GM12878 (cell line): Measurements from ENCODE around the gene PDE11A. TPM values are rescaled to one million over a fixed set of nuclear protein-coding genes. Genes with fewer than 3 reads are reported as not detected.

ENCODE experiments used
- ATAC-seq: fragments of 200-7000 bp; cut with Tn5 transposase; 3 replicates; pipeline ENCODE4 v1.9.1; 2020; ENCODE audit warnings: mild to moderate bottlenecking, moderate library complexity
- BruUV-seq: library from RNA; stranded (reverse); fragments of 400-500 nt; replicated peaks from 2 replicates; lab custom pipeline; 2021; lab: Mats Ljungman, UMichigan
- CTCF ChIA-PET: fragments of 300-600 bp; sonication (Branson Sonifier 250); formaldehyde crosslinking; extraction: SDS; loops from one replicate; lab custom pipeline; 2021; ENCODE audit warnings: inconsistent platforms; lab: Yijun Ruan, JAX
- POLR2A ChIA-PET: fragments of 350-600 bp; formaldehyde crosslinking; extraction: SDS; loops from one replicate; lab custom pipeline; 2021; ENCODE audit warnings: inconsistent platforms; lab: Charles Lee
- RAD21 ChIA-PET: fragments of 300-600 bp; sonication (Branson Sonifier 250); formaldehyde crosslinking; loops from one replicate; lab custom pipeline; 2023; ENCODE audit warnings: antibody characterized with exemption; ENCODE audit not compliant: unreplicated experiment; lab: Charles Lee
- SMC1A ChIA-PET: fragments of 300-600 bp; sonication (Branson Sonifier 250); formaldehyde crosslinking; loops from one replicate; lab custom pipeline; 2023; ENCODE audit not compliant: unreplicated experiment, uncharacterized antibody; lab: Charles Lee
- DNase-seq: peaks from one replicate; pipeline ENCODE4 v3.0.0-alpha.2; 2011; ENCODE audit warnings: low read depth, low spot score
- FAIRE-seq: peaks from 3 replicates; lab custom pipeline; 2011; peaks lifted over from hg19 to GRCh38; lab: Jason Lieb, UNC
- H2AFZ ChIP-seq: 2 replicates; pipeline ENCODE4 v1.6.0; 2011; ENCODE audit warnings: low read depth, low read length, control low read depth; ENCODE audit not compliant: control insufficient read depth
- H3K27ac ChIP-seq: 2 replicates; pipeline ENCODE4 v1.5.1; 2011; ENCODE audit warnings: control low read depth; ENCODE audit not compliant: control insufficient read depth, insufficient read depth
- H3K27me3 ChIP-seq, 2 experiments: replicated peaks in 1 of 2; 2 replicates each; pipeline versions ENCODE4 v1.6.0 to v1.6.1; 2011; ENCODE audit warnings: low read length in 1 of 2; ENCODE audit not compliant: control insufficient read depth in 2 of 2, insufficient read depth in 2 of 2
- H3K36me3 ChIP-seq, 2 experiments: 2 replicates each; pipeline ENCODE4 v1.5.1; 2011; ENCODE audit warnings: low read length in 1 of 2; ENCODE audit not compliant: control insufficient read depth in 2 of 2, insufficient read depth in 2 of 2
- H3K4me1 ChIP-seq: 2 replicates; pipeline ENCODE4 v1.6.1; 2011; ENCODE audit warnings: mild to moderate bottlenecking, low read length, moderate library complexity, mixed read lengths; ENCODE audit not compliant: control insufficient read depth, insufficient read depth
- H3K4me2 ChIP-seq: 2 replicates; pipeline ENCODE4 v1.6.0; 2011; ENCODE audit warnings: control low read depth; ENCODE audit not compliant: control insufficient read depth, insufficient read depth
- H3K4me3 ChIP-seq: fragments of 200-600 bp; sonication (generic); 2 replicates; pipeline ENCODE4 v1.5.1; 2016
- H3K79me2 ChIP-seq: 2 replicates; pipeline ENCODE4 v1.6.0; 2011; ENCODE audit warnings: low read length; ENCODE audit not compliant: control insufficient read depth, insufficient read depth
- H3K9ac ChIP-seq: 2 replicates; pipeline ENCODE4 v1.8.0; 2011; ENCODE audit warnings: low read length, control low read depth, mixed read lengths; ENCODE audit not compliant: control insufficient read depth, insufficient read depth
- H3K9me3 ChIP-seq: replicated peaks from 3 replicates; pipeline ENCODE4 v1.5.1; 2011; ENCODE audit warnings: mild to moderate bottlenecking, low read length; ENCODE audit not compliant: control insufficient read depth, insufficient read depth
- H4K20me1 ChIP-seq: 2 replicates; pipeline ENCODE4 v1.6.0; 2011; ENCODE audit not compliant: control insufficient read depth, insufficient read depth
- ATF7 ChIP-seq: fragments of 450-650 bp; IDR thresholded peaks from 2 replicates; pipeline ENCODE4 v1.6.1; 2016; ENCODE audit warnings: low read depth, mild to moderate bottlenecking
- BCL3 ChIP-seq: IDR thresholded peaks from 2 replicates; pipeline ENCODE4 v1.6.1; 2011; ENCODE audit warnings: borderline replicate concordance, low read depth, mild to moderate bottlenecking, moderate library complexity, low read length; ENCODE audit not compliant: insufficient read depth, poor library complexity, severe bottlenecking
- CBX5 ChIP-seq: sonication (generic); IDR thresholded peaks from 2 replicates; pipeline ENCODE4 v1.6.1; 2016; ENCODE audit warnings: low read depth, moderate library complexity, mild to moderate bottlenecking, inconsistent platforms
- CEBPZ ChIP-seq: fragments of 150-350 bp; IDR thresholded peaks from 2 replicates; pipeline ENCODE4 v1.6.1; 2016; ENCODE audit warnings: low read depth, low read length
- CHD4 ChIP-seq: fragments of 200-600 bp; sonication (generic); IDR thresholded peaks from 2 replicates; pipeline ENCODE4 v1.6.1; 2016; ENCODE audit warnings: mild to moderate bottlenecking
- CREM ChIP-seq: IDR thresholded peaks from 2 replicates; pipeline ENCODE4 v1.6.1; 2014; ENCODE audit warnings: antibody characterized with exemption, low read depth
- ETV6 ChIP-seq, 2 experiments: fragments of 450-650 bp in 1 of 2; IDR thresholded peaks in 1 of 2; conservative IDR thresholded peaks in 1 of 2; 2 replicates each; pipeline ENCODE4 v1.6.1; 2014; ENCODE audit warnings: antibody characterized with exemption in 1 of 2, borderline replicate concordance in 1 of 2, low read depth in 1 of 2, mild to moderate bottlenecking in 1 of 2, moderate library complexity in 1 of 2
- HDGF ChIP-seq: fragments of 450-650 bp; IDR thresholded peaks from 2 replicates; pipeline ENCODE4 v1.6.1; 2016; ENCODE audit warnings: antibody characterized with exemption
- HSF1 ChIP-seq: fragments of 150-350 bp; IDR thresholded peaks from 2 replicates; pipeline ENCODE4 v1.6.1; 2014; ENCODE audit warnings: mild to moderate bottlenecking, low read depth, low read length
- SMARCA5 ChIP-seq: fragments of 450-650 bp; IDR thresholded peaks from 2 replicates; pipeline ENCODE4 v1.6.1; 2017; ENCODE audit warnings: mild to moderate bottlenecking
- SREBF2 ChIP-seq: IDR thresholded peaks from 2 replicates; pipeline ENCODE4 v1.6.1; 2012; ENCODE audit warnings: mild to moderate bottlenecking, low read length
- TARDBP ChIP-seq: IDR thresholded peaks from 2 replicates; pipeline ENCODE4 v1.6.1; 2016; ENCODE audit warnings: borderline replicate concordance
- ZBED1 ChIP-seq: IDR thresholded peaks from 2 replicates; pipeline ENCODE4 v1.6.1; 2016; ENCODE audit warnings: borderline replicate concordance
- ZBTB11 ChIP-seq: fragments of 450-650 bp; formaldehyde crosslinking; IDR thresholded peaks from 2 replicates; pipeline ENCODE4 v1.5.0; 2022; ENCODE audit warnings: mild to moderate bottlenecking, missing genetic modification characterization
- WGBS: methylation state at CpG from one replicate; pipeline ENCODE4 v1.1.6; 2016; ENCODE audit warnings: low lambda C conversion rate; ENCODE audit not compliant: insufficient replicate concordance, insufficient coverage; ENCODE audit errors: missing lambda C conversion rate; 5-methylcytosine and 5-hydroxymethylcytosine counted together
- in situ Hi-C: fragments of 300-500 bp; cut with MboI; formaldehyde crosslinking; loops from 9 replicates; pipeline ENCODE4 v1.14.3; 2018; ENCODE audit warnings: mixed read lengths
- intact Hi-C: fragments of 100-400 bp; cut with micrococcal nuclease; formaldehyde crosslinking; loops from one replicate; pipeline ENCODE4 v1.14.2; 2022; ENCODE audit not compliant: unreplicated experiment
- polyA plus RNA-seq, 11 experiments: library from polyadenylated mRNA; depleted of rRNA in 4 of 11; unstranded in 6 of 11; stranded (reverse) in 5 of 11; fragments of >200 nt; fragmentation: Nextera tagmentation in 4 of 11; fragmentation: Illumina TruSeq in 1 of 11; extraction: Ambion mirVana in 4 of 11; extraction: Trizol in 1 of 11; gene quantifications; 1 replicate in 1 of 11; 2 replicates in 10 of 11; pipeline versions ENCODE4 v1.2.1 to v1.2.3, GENCODE V29; 2011 to 2016; ENCODE audit warnings: inconsistent platforms in 2 of 11, missing spikeins in 2 of 11, low read depth in 1 of 11
- total RNA-seq, 4 experiments: library from RNA; depleted of rRNA in 3 of 4; stranded (reverse); fragments of >200 nt in 3 of 4; fragmentation: Illumina TruSeq in 1 of 4; extraction: Trizol in 1 of 4; gene quantifications; 2 replicates each; pipeline versions ENCODE4 v1.2.1 to v1.2.3, GENCODE V29; 2013 to 2021

PDE11A gene
- total and polyA plus RNA-seq, 10 of the 15 experiments (the other 5 are each of a cell fraction or from before 2014, with no cell fraction given): 0.01 to 0.17 (median 0.06) TPM; not detected in 5

- H3K27ac ChIP-seq: no peak overlapping the region
- WGBS: 87% methylated on average over 2 of the region's 2 CpGs
- no TSS peak for BruUV-seq
- POLR2A ChIA-PET: no interaction called here
- RAD21 ChIA-PET: no interaction called here
- no peak overlapping the region for H2AFZ ChIP-seq
- H3K79me2 ChIP-seq: no peaks in the 10 kb centered on the region
- intact Hi-C loops (no loop called here), in situ Hi-C loops (no loop called here)
- DNase-seq: no peak
- H3K4me1 ChIP-seq: peaks cover 9% of the 10 kb centered on the region
- no peaks in the 10 kb centered on the region for H3K27me3 ChIP-seq
- ATAC-seq: no peak
- H3K36me3 ChIP-seq: no peaks in the 10 kb centered on the region
- no peak overlapping the region for H3K4me3 ChIP-seq
- CTCF ChIA-PET: no interaction called here
- no peak for FAIRE-seq
- SMC1A ChIA-PET: no interaction called here
- H3K9me3 ChIP-seq: no peaks in the 10 kb centered on the region; the same call in 2 of the 3 replicates
- no peak overlapping the region for H3K9ac ChIP-seq
- H4K20me1 ChIP-seq: no peaks in the 10 kb centered on the region
- H3K4me2 ChIP-seq: no peak overlapping the region
- TF ChIP-seq ETV6 (conservative IDR thresholded peaks at IDR 0.05 in 1 of 2, IDR thresholded peaks at IDR 0.05 in 1 of 2; ENCODE audit: borderline replicate concordance in 1 of 2, low read depth in 1 of 2) (no peak), ZBED1 (no peak), CREM (no peak), ZBTB11 (CRISPR knock-in tag) (no peak), HSF1 (no peak), SREBF2 (no peak), TARDBP (no peak), SMARCA5 (no peak), HDGF (no peak), CBX5 (no peak), CEBPZ (no peak), CHD4 (no peak), ATF7 (no peak), BCL3 (no peak)
Measured at GRCh38 chr2:177639262-177639914, 433.2 kb downstream of the PDE11A start.
